Measurements from ENCODE around the gene THSD8. TPM values are rescaled to one million over a fixed set of nuclear protein-coding genes. Genes with fewer than 3 reads are reported as not detected.

The THSD8 gene
- total and polyA plus RNA-seq, 2 of the 8 experiments (the other 6 are each of a cell fraction or from before 2014, with no cell fraction given) = 8.2 to 42.3 TPM

DNA sequence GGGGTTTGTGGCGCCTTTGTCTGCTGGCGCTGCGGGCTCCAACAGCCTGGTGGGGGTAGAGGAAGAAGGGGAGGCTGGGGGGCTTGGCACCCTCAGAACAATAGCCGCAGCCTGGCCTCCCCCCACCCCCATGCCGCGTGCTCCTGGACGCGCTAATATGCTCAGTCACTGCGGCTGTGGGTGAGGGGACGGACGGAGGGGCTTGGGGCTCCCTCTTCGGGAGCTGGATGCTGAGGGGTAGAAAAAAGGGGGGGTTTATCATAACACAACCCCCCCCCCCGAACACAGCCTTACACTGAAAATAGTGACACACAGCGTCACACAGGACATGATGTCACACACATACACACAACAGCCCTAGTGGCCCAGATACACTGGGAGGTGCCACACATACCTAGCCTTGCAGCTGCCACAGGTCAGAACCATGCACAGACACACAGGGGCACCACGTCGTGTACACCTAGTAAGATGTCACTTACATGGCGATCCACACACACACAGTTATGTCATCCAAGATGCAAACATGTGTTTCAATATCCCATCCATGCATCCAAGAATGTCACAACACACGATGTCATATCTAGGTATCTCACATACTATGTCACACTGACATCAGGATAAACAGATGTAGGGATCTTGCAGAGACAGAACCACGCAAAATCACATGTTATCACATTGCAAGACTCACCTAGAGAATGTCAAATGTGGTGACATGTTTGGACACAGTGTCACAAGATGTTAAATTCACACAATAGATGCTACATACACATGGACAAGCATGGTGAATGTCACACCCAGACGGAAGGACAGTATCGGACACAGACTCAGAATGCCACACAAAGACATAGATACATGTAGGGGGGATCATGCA, 37.3 kb downstream of the THSD8 start:
- H3K79me1 ChIP-seq (ENCODE audit: low read depth, low read length) = peaks cover 11% of the 10 kb centered on the region
- H4K20me1 ChIP-seq (replicated peaks in 1 of 2; ENCODE audit: control insufficient read depth in 1 of 2, insufficient read depth in 2 of 2, low read length in 2 of 2) = peaks cover 8 to 21% of the 10 kb centered on the region in 2 experiments
- no peaks in the 10 kb centered on the region for H3K9me3 ChIP-seq (ENCODE audit: insufficient read depth in 2 of 2, low read depth in 1 of 2, low read length in 1 of 2)
- H3K9ac ChIP-seq (replicated peaks in 1 of 4; ENCODE audit: extremely low read depth in 1 of 4, low read depth in 3 of 4, low read length in 3 of 4) = peak overlapping the region in 1 of 4 experiments; percentile 44; a peak in 2 of 7 replicates
- WGBS, 2 experiments (ENCODE audit: extremely low coverage in 1 of 2, insufficient coverage in 1 of 2, insufficient read length in 1 of 2, insufficient replicate concordance in 2 of 2, low coverage in 1 of 2, low lambda C conversion rate in 2 of 2, missing lambda C conversion rate in 1 of 2) = 36% methylated on average over 16 of the region's 21 CpGs; no CpG with 5 or more reads in 1 of the 2 experiments
- no peak overlapping the region for H3K14ac ChIP-seq (ENCODE audit: insufficient read length)
- peaks cover 0 to 3% (median 0%) of the 10 kb centered on the region in 4 experiments; a peak in 1 of 8 replicates for H3K36me3 ChIP-seq (ENCODE audit: control insufficient read depth in 2 of 4, insufficient read depth in 4 of 4, low read length in 3 of 4)
- peaks cover 8 to 42% (median 19%) of the 10 kb centered on the region in 4 experiments for H3K4me1 ChIP-seq (replicated peaks in 1 of 4; ENCODE audit: control insufficient read depth in 3 of 4, insufficient read depth in 4 of 4, low read length in 3 of 4)
- no peak for FAIRE-seq
- no peak overlapping the region for H2BK20ac ChIP-seq (ENCODE audit: low read length)
- no peak overlapping the region for H2AFZ ChIP-seq (ENCODE audit: low read length)
- peak overlapping the region; percentile 47; the same call in 1 of the 2 replicates for H2AK5ac ChIP-seq (ENCODE audit: low read depth, low read length)
- H3K4me2 ChIP-seq (ENCODE audit: insufficient read depth in 1 of 2, low read depth in 2 of 2, low read length in 2 of 2) = peak overlapping the region; percentile 73 to 75
- POLR2A ChIA-PET (ENCODE audit: partially characterized antibody) = interaction anchor here (0.6 kb wide), 1 partner anchor 74 kb away, joined by 3 read pairs; no protein-coding TSS in a partner anchor
- no peak overlapping the region for H4K91ac ChIP-seq (replicated peaks; ENCODE audit: insufficient read length, low read length)
- 0 out of 2 replicates have a peak overlapping the region, but pooled peaks have one; percentile 6 for H2BK15ac ChIP-seq (ENCODE audit: low read length)
- H3K4me3 ChIP-seq (ENCODE audit: extremely low read depth in 1 of 4, insufficient read depth in 2 of 4, low read depth in 3 of 4, low read length in 4 of 4) = peak overlapping the region; percentile 59 to 92 (median 62); a peak in 7 of 8 replicates
- peaks cover 0 to 13% (median 9%) of the 10 kb centered on the region in 4 experiments; a peak in 5 of 7 replicates for H3K27me3 ChIP-seq (replicated peaks in 1 of 4; ENCODE audit: control insufficient read depth in 3 of 4, extremely low read depth in 1 of 4, insufficient read depth in 3 of 4, low read length in 3 of 4)
- no peak overlapping the region for H3K18ac ChIP-seq (ENCODE audit: extremely low read depth, low read length)
- H4K5ac ChIP-seq (ENCODE audit: insufficient read length, low read depth, low read length) = no peak overlapping the region
- H3K27ac ChIP-seq (ENCODE audit: low read depth, low read length) = no peak overlapping the region
- no peak overlapping the region for H2BK5ac ChIP-seq (ENCODE audit: low read depth, low read length)
- DNase-seq (ENCODE audit: low read depth in 1 of 2, low spot score in 2 of 2) = no peak
- H3K23ac ChIP-seq (ENCODE audit: insufficient read length) = no peak overlapping the region
- peak overlapping the region; percentile 59; the same call in 1 of the 2 replicates for H4K8ac ChIP-seq (ENCODE audit: extremely low read depth, insufficient read depth, low read length)
- H2BK12ac ChIP-seq (ENCODE audit: low read depth, low read length) = peak overlapping the region; percentile 77; the same call in 1 of the 2 replicates
- CTCF ChIA-PET (ENCODE audit: partially characterized antibody) = interaction anchor here (0.9 to 1.4 kb wide), 3 partner anchors 9 to 66 kb away, joined by 3 to 6 read pairs (median 4); no protein-coding TSS in a partner anchor
- peaks cover 25% of the 10 kb centered on the region for H3K23me2 ChIP-seq (ENCODE audit: low read depth, low read length)
- no peak overlapping the region for H3K56ac ChIP-seq (replicated peaks; ENCODE audit: insufficient read length, low read depth, low read length)
- H3K79me2 ChIP-seq (ENCODE audit: control insufficient read depth in 1 of 2, insufficient read depth in 2 of 2, low read length in 2 of 2) = peaks cover 0 to 9% of the 10 kb centered on the region in 2 experiments; a peak in 2 of 4 replicates
- no peak overlapping the region for H2BK120ac ChIP-seq (replicated peaks; ENCODE audit: low read depth, low read length)
- no peak overlapping the region for H3K4ac ChIP-seq (replicated peaks; ENCODE audit: insufficient read length, low read depth, low read length)
- no peak for TF ChIP-seq HDAC2 (IDR thresholded peaks at IDR 0.05; ENCODE audit: borderline replicate concordance in 1 of 2, low read depth in 2 of 2, low read length in 2 of 2)
- TF ChIP-seq RAD21 (IDR thresholded peaks at IDR 0.05 in 1 of 2, conservative IDR thresholded peaks at IDR 0.05 in 1 of 2; ENCODE audit: low read depth in 2 of 2, low read length in 2 of 2) = no peak
- TF ChIP-seq SIX5 (IDR thresholded peaks at IDR 0.05; ENCODE audit: low read depth, low read length) = no peak
- TF ChIP-seq CTCF (IDR thresholded peaks at IDR 0.05; ENCODE audit: control extremely low read depth in 1 of 3, insufficient read depth in 1 of 3, low read depth in 1 of 3, low read length in 3 of 3) = no peak
- no peak for TF ChIP-seq YY1 (IDR thresholded peaks at IDR 0.05; ENCODE audit: low read depth, low read length)
- no peak for TF ChIP-seq SAP30 (IDR thresholded peaks at IDR 0.05; ENCODE audit: insufficient read depth, insufficient replicate concordance, low read length)

Measured in H1 (cell line).